Activated T-cell treated with anti-CD3 and anti-CD28 coated beads, Interleukin-2, amount 50 U/mL, for 72 hours (primary cell): ENCODE results near the gene ALG1L2. TPM values are rescaled to one million over a fixed set of nuclear protein-coding genes. Genes with fewer than 3 reads are reported as not detected.
"Not testable (repeated sequence)": the region's sequence is repeated elsewhere in the genome, so short reads cannot be mapped to it uniquely, and the experiment has no call there.

Source experiments
- ATAC-seq, 2 donors: fragments of 150-1000 bp; cut with Tn5 transposase; replicated peaks in 1 of 2; 2 replicates each; pipeline ENCODE4 v1.10.0; 2021; ENCODE audit warnings: moderate library complexity in 2 of 2, mild to moderate bottlenecking in 1 of 2
- DNase-seq, 2 donors: peaks; one replicate each; pipeline ENCODE4 v3.0.0; 2021 to 2022; ENCODE audit warnings: mixed read lengths in 1 of 2
- H3K27ac Mint-ChIP-seq: one replicate; pipeline ENCODE4 v1.8.0; 2022; ENCODE audit warnings: mild to moderate bottlenecking, moderate library complexity, mixed read lengths
- H3K27me3 Mint-ChIP-seq: one replicate; pipeline ENCODE4 v1.8.0; 2022; ENCODE audit warnings: low read depth, mixed read lengths
- H3K36me3 Mint-ChIP-seq, 2 donors: one replicate each; pipeline ENCODE4 v1.8.0; 2022; ENCODE audit warnings: mixed read lengths in 2 of 2, mild to moderate bottlenecking in 1 of 2; ENCODE audit not compliant: insufficient read depth in 2 of 2
- H3K4me1 Mint-ChIP-seq: one replicate; pipeline ENCODE4 v1.8.0; 2022; ENCODE audit warnings: low read depth, mixed read lengths
- H3K4me3 Mint-ChIP-seq, 2 donors: one replicate each; pipeline ENCODE4 v1.8.0; 2022; ENCODE audit warnings: mild to moderate bottlenecking in 2 of 2, mixed read lengths in 2 of 2, moderate library complexity in 2 of 2
- H3K9me3 Mint-ChIP-seq, 2 donors: one replicate each; pipeline ENCODE4 v1.8.0; 2022; ENCODE audit warnings: mixed read lengths in 2 of 2
- total RNA-seq, 2 donors: library from RNA; stranded (reverse); gene quantifications; one replicate each; pipeline ENCODE4 v1.2.3, GENCODE V29; 2022

Gene ALG1L2, protein sequence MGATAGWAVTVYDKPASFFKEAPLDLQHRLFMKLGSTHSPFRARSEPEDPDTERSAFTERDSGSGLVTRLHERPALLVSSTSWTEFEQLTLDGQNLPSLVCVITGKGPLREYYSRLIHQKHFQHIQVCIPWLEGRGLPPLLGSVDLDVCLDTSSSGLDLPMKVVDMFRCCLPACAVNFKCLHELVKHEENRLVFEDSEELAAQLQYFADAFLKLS
- not detected for total RNA-seq

DNA sequence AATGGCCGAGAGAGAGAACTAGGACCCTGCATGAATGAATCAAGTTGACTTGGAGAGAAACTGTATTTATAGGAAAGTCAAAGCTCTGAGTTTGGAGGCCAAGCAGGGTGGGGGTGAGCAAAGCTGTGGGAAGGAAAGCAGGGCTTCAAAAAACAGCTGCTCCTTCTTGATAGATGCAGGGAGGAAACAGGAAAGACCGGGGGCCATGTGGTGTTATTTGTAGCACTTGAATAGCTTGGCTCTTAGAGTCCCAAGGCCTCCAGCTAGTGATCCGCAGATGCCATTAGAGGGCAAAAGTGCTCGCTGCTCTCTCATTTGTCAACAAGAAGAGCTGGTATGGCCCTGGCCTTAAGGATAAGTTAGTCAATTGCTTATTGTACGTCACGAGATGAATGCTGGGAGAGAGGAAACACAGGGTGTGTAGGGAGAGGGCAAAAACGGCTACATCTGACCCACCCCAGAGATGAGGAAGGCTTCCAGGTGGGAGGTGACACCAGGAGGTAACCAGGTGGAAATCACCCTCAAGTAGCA is at the start of gene ALG1L2:
Gene ALG1L2, plus strand, starts transcription at position 481 of the 531 bp plus-strand sequence. CDS start 186 bp downstream, outside the sequence.
- no peak within 1 kb of the TSS for H3K27ac Mint-ChIP-seq
- ATAC-seq (no peak), DNase-seq (no peak)
- H3K36me3 Mint-ChIP-seq = no peaks in the 10 kb centered on the region
- H3K9me3 Mint-ChIP-seq = no peaks in the 10 kb centered on the region
- no peak within 1 kb of the TSS for H3K4me3 Mint-ChIP-seq
- no peaks in the 10 kb centered on the region for H3K4me1 Mint-ChIP-seq
- H3K27me3 Mint-ChIP-seq = peaks cover 8% of the 10 kb centered on the region

DNA sequence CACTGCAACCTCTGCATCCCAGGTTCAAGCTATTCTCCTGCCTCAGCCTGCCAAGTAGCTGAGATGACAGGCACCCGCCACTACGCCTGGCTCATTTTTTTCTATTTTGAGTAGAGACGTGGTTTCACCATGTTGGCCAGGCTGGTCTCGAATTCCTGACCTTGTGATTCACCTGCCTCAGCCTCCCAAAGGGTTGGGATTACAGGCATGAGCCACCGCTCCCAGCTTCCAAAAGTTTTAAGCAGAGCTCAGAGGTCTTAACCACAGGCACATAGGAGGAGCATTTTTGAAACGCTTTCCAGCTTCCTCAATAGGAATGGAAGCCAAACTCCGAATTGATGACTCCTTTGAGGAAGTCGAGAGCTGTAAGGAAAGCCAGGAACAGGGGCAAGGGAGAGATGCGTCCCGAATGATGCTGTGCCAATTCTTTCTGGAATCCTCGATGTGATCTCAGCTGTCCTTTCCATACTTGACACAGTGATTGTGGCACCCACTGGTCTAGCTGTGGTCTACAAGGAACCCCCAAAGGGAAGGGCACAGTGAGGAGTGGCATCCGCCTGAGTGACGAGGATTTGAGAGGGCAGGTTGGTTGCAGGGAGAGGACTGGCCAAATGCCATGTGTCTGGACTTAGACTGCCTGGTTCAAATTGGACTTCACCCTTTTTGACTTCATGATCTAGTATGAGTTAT is 44.4 kb upstream of the ALG1L2 start:
- H3K4me3 Mint-ChIP-seq, ATAC-seq, H3K4me1 Mint-ChIP-seq: not testable (repeated sequence)

DNA sequence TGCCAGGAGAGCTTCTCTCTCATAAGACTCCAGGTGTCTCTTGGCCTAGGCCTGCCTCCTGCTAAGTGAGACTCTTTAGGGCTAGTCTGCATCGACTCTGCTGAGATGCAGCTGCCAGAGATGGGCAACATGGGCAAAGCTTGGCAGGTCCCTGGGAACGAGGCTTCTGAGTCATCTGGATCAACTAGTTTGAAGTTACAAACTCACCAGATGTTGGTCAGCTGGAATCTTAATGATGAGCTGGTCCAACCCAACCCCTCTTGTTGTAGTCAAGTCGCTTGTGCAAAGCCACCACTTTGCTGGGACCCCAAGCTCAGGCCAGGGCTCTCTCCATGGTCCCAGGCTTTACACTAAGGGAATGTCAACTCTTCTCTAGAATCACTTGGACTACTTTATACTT is 38.9 kb upstream of the ALG1L2 start:
- not testable (repeated sequence) for H3K4me3 Mint-ChIP-seq, H3K36me3 Mint-ChIP-seq, H3K4me1 Mint-ChIP-seq, H3K9me3 Mint-ChIP-seq, H3K27me3 Mint-ChIP-seq, DNase-seq, ATAC-seq, H3K27ac Mint-ChIP-seq

More for the DNA sequence above, 44.4 kb upstream of the ALG1L2 start:
- H3K9me3 Mint-ChIP-seq, H3K36me3 Mint-ChIP-seq, DNase-seq, H3K27ac Mint-ChIP-seq, H3K27me3 Mint-ChIP-seq: not testable (repeated sequence)

DNA sequence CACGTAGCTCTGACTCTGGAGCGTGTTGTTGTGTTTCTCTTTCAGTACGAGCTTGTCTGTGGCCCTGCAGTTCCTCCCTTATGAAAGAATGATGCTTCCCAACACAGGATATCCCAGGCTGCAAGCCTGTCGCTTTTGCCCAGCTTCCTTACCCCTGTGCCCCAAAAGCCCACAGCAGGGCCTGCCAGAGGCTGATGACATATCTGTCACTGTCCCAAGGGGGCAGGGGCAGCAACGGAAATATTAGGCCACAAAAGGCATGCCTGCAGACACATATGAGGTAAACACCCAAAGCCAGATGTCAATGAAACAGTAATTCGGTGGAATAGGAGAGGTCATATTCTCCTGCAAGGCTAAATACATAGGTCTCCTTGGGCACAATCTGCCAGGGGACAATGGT is 38.0 kb upstream of the ALG1L2 start:
- H3K4me3 Mint-ChIP-seq, H3K36me3 Mint-ChIP-seq, H3K27ac Mint-ChIP-seq, H3K4me1 Mint-ChIP-seq, H3K27me3 Mint-ChIP-seq, ATAC-seq, DNase-seq, H3K9me3 Mint-ChIP-seq: not testable (repeated sequence)

DNA sequence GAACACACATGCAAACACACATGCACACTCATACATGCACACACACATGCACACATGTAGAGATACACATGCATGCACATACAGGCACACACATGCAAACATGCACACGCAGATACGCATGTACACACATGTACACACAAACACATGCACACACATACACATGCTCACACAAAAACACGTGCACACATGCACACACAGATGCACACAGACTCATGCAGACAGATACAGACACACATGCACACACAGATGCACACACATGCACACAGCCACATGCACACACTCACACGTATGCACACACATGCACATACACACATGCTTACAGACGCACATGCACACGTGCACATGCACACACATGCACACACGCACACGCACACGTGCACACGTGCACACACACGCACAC is 37.3 kb upstream of the ALG1L2 start:
- H3K27me3 Mint-ChIP-seq = no peaks in the 10 kb centered on the region
- no peak overlapping the region for H3K4me3 Mint-ChIP-seq
- DNase-seq = no peak
- H3K9me3 Mint-ChIP-seq = peaks cover 4 to 5% of the 10 kb centered on the region in 2 donors
- ATAC-seq = no peak
- no peak overlapping the region for H3K27ac Mint-ChIP-seq
- H3K4me1 Mint-ChIP-seq = no peaks in the 10 kb centered on the region
- H3K36me3 Mint-ChIP-seq = no peaks in the 10 kb centered on the region

DNA sequence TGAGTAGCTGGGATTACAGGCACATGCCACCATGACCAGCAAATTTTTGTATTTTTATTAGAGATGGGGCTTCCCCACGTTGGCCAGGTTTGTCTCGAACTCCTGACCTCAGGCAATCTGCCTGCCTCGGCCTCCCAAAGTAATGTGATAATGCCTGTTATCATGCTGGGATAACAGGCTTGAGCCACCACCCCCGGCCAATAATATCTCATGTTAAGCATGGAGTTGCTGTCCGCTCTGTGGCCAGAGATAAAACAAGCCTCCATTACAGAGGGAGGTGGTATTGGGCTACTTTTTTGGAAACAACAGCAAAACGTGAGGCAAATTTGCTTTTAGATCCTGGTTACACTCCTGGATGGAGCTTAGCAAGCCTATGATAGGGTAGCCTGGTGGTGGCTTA is 32.9 kb upstream of the ALG1L2 start:
- Mint-ChIP-seq H3K36me3 (no peaks in the 10 kb centered on the region), H3K27me3 (no peaks in the 10 kb centered on the region), H3K27ac (no peak overlapping the region), H3K4me3 (no peak overlapping the region), H3K4me1 (no peaks in the 10 kb centered on the region), H3K9me3 (peaks cover 4 to 5% of the 10 kb centered on the region in 2 donors)
- DNase-seq (no peak), ATAC-seq (no peak)

DNA sequence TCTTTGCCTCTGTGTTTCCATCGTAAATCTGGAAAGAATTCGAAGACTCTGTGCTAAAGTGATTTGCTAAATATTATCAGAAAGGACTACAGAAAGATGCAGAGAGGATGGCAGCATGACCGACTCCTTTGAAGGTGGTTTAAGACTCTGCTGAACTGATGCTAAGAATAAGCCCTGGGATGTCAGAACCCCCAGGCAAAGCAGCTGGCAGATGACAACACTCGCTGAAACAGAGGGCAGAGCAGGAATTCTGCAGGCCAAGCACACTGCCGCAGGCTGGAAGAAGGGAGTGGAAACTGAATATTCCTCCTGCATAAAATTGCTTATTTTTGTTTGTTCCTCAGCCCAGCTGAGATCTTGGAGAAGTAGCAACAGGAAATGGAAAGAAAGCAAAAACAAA is 29.3 kb upstream of the ALG1L2 start:
- not testable (repeated sequence) for H3K4me3 Mint-ChIP-seq, H3K9me3 Mint-ChIP-seq, H3K27me3 Mint-ChIP-seq, H3K27ac Mint-ChIP-seq, DNase-seq, ATAC-seq, H3K4me1 Mint-ChIP-seq, H3K36me3 Mint-ChIP-seq

DNA sequence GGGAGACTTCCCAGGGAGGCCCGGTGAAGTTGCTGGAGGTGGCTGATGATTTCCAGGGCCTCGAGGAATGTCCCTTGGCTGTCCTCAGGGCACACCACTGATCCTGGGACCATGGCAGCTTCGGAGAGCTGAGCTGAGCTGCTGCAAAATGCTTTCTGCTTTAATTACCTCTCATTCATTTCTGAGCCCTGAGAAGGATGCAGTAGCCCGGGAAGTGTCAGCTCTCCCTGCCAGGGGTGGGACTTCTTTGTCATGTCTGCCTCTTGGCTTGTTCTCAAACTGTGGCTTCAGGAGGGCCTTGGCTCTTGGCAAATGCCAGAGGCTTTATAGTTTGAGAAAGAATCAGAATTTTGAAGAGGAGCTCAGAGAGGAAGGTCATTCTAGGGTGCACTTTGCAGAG is 28.7 kb upstream of the ALG1L2 start:
- DNase-seq, ATAC-seq, H3K27ac Mint-ChIP-seq, H3K9me3 Mint-ChIP-seq, H3K27me3 Mint-ChIP-seq, H3K36me3 Mint-ChIP-seq, H3K4me3 Mint-ChIP-seq, H3K4me1 Mint-ChIP-seq: not testable (repeated sequence)

DNA sequence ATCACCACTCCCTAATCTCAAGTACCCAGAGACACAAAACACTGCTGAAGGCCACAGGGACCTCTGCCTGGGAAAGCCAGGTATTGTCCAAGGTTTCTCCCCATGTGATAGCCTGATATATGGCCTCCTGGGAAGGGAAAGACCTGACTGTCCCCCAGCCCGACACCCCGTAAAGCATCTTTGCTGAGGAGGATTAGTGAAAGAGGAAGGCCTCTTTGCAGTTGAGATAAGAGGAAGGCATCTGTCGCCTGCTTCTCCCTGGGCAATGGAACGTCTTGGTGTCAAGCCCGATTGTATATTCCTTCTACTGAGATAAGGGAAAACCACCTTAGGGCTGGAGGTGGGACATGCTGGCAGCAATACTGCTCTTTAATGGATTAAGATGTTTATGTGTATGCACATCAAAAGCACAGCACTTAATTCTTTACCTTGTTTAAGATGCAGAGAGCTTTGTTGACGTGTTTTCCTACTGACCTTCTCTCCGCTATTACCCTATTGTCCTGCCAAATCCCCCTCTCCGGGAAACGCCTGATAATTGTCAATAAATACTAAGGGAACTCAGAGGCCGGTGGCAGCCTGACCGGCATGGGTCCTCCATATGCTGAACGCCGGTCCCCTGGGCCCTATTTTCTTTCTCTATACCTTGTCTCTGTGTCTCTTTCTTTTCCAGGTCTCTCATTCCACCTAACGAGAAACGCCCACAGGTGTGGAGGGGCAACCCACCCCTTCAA is 23.9 kb upstream of the ALG1L2 start:
- H3K9me3 Mint-ChIP-seq, H3K4me3 Mint-ChIP-seq, H3K4me1 Mint-ChIP-seq, ATAC-seq, H3K36me3 Mint-ChIP-seq, H3K27ac Mint-ChIP-seq, DNase-seq: not testable (repeated sequence)
- H3K27me3 Mint-ChIP-seq = peaks cover 16% of the 10 kb centered on the region

DNA sequence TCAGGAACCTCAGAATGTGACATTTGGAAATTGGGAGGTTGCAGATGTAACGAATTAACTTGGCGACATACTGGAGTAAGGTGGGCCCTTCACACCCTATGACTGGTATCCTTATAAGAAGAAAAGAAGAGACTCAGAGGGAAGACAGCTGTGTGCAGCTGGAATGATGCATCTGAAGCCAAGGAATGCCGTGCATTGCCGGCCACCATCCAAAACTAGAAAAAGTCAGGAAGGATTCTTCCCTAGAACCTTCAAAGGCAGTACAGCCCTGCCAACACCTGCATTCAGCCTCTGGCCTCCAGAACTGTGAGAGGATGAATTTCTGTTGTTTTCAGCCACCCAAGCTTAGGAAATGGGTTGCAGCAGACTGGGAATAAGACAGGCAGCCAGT is 23.4 kb upstream of the ALG1L2 start:
- ATAC-seq, DNase-seq, H3K36me3 Mint-ChIP-seq, H3K9me3 Mint-ChIP-seq, H3K27ac Mint-ChIP-seq, H3K4me1 Mint-ChIP-seq, H3K4me3 Mint-ChIP-seq: not testable (repeated sequence)
- peaks cover 16% of the 10 kb centered on the region for H3K27me3 Mint-ChIP-seq

DNA sequence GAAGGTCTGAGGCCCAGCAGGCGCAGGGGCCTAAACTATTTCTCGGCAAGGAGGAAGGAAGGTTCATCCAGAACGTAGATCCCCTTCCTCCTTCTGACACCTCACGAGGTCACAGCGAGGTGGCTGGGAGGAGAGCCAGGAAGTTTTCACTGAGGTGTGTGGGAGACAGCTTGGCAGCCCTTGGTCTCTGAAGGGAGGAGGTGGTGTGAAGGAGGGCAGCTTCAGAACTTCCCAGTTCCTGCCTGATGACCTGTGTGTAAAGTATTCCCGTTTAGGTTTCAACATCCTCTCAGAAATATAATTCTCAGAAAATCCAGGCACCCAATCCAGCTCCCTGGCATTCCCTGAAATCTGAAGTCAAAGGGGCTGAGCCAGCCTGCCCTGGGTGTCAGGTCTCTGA is 22.9 kb upstream of the ALG1L2 start:
- not testable (repeated sequence) for H3K36me3 Mint-ChIP-seq, DNase-seq, ATAC-seq, H3K27ac Mint-ChIP-seq, H3K4me3 Mint-ChIP-seq, H3K4me1 Mint-ChIP-seq, H3K9me3 Mint-ChIP-seq
- peaks cover 16% of the 10 kb centered on the region for H3K27me3 Mint-ChIP-seq

DNA sequence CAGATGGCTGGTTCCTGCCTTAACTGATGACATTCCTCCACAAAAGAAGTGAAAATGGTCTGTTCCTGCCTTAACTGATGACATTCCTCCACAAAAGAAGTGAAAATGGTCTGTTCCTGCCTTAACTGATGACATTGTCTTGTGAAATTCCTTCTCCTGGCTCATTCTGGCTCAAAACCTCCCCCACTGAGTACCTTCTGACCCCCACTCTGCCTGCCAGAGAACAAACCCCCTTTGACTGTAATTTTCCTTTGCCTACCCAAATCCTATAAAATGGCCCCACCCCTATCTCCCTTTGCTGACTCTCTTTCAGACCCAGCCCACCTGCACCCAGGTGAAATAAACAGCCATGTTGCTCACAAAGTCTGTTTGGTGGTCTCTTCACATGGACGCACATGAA is 22.5 kb upstream of the ALG1L2 start:
- not testable (repeated sequence) for DNase-seq, H3K9me3 Mint-ChIP-seq, H3K27ac Mint-ChIP-seq, H3K36me3 Mint-ChIP-seq, ATAC-seq, H3K4me3 Mint-ChIP-seq, H3K4me1 Mint-ChIP-seq
- H3K27me3 Mint-ChIP-seq = peaks cover 16% of the 10 kb centered on the region

DNA sequence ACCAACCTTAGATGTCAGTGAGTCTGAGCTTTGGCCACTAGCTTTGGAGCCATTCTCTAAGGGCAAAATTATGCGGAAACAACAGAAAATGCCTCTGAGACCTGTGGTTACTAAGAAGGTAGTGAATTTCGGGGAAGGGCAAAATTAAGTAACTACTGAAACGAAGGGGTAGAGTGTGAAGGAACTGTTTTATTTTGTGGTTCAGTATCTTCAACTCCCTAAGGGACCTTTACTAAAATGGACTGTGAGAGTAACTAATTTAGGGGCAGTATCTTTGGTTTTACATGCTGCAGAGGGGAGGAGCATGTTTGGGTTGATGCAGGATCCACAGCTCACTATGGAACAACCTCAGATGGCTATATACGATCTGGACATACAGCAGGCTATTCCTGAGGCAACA is 8.0 kb upstream of the ALG1L2 start:
- ATAC-seq (no peak), DNase-seq (no peak)
- Mint-ChIP-seq H3K4me1 (no peaks in the 10 kb centered on the region), H3K4me3 (no peak overlapping the region), H3K27me3 (peaks cover 11% of the 10 kb centered on the region), H3K9me3 (no peaks in the 10 kb centered on the region), H3K27ac (no peak overlapping the region), H3K36me3 (peaks cover 0 to 6% of the 10 kb centered on the region in 2 donors)
